ENCODE results near the gene RAI1. TPM values are rescaled to one million over a fixed set of nuclear protein-coding genes. Genes with fewer than 3 reads are reported as not detected.

The RAI1 gene
- total and polyA plus RNA-seq, 2 of the 13 experiments (the other 11 are each of a cell fraction or from before 2014, with no cell fraction given), result 3.4 to 5.2 TPM

GRCh38 chr17:17830740-17831207 is 149.5 kb downstream of the RAI1 start (continued):
- TF ChIP-seq ZHX2 (IDR thresholded peaks at IDR 0.05; ENCODE audit: low read depth) (peak; percentile 61; the same call in 1 of the 2 replicates), ZHX2 (CRISPR knock-in tag; IDR thresholded peaks at IDR 0.05; ENCODE audit: borderline replicate concordance) (no peak), ARNTL (CRISPR knock-in tag; IDR thresholded peaks at IDR 0.05) (peak; percentile 86), RFX5 (IDR thresholded peaks at IDR 0.05; ENCODE audit: low read depth, low read length) (no peak), NFYB (CRISPR knock-in tag; IDR thresholded peaks at IDR 0.05) (no peak; the same call in 1 of the 2 replicates), ARID4A (CRISPR knock-in tag; IDR thresholded peaks at IDR 0.05; ENCODE audit: borderline replicate concordance) (peak; percentile 100), TCF12 (IDR thresholded peaks at IDR 0.05) (no peak), TCF12 (CRISPR knock-in tag; IDR thresholded peaks at IDR 0.05) (peak; percentile 55; the same call in 1 of the 2 replicates), ZNF580 (CRISPR knock-in tag; IDR thresholded peaks at IDR 0.05; ENCODE audit: borderline replicate concordance, low read depth) (peak; percentile 91; the same call in 1 of the 2 replicates), ARID5B (CRISPR knock-in tag; IDR thresholded peaks at IDR 0.05) (peak; percentile 88), ZNF468 (CRISPR knock-in tag; IDR thresholded peaks at IDR 0.05) (no peak), SIX4 (CRISPR knock-in tag; IDR thresholded peaks at IDR 0.05) (peak; percentile 51; the same call in 1 of the 2 replicates), ZNF350 (CRISPR knock-in tag; IDR thresholded peaks at IDR 0.05; ENCODE audit: borderline replicate concordance, low read depth) (peak; percentile 86; the same call in 1 of the 2 replicates), ZNF563 (CRISPR knock-in tag; IDR thresholded peaks at IDR 0.05) (peak; percentile 79; the same call in 1 of the 2 replicates), ZNF644 (CRISPR knock-in tag; IDR thresholded peaks at IDR 0.05; ENCODE audit: low read depth) (0 out of 2 replicates have a peak, but pooled peaks have one; percentile 17)

All from HepG2 (cell line).